ENCODE measurements around the gene RASSF4. TPM values are rescaled to one million over a fixed set of nuclear protein-coding genes. Genes with fewer than 3 reads are reported as not detected.

Gene RASSF4
- total and polyA plus RNA-seq, 9 of the 15 experiments (the other 6 are each of a cell fraction or from before 2014, with no cell fraction given), result 0.01 to 0.62 (median 0.11) TPM; not detected in 3

- no peaks in the 10 kb centered on the region for H3K36me3 ChIP-seq (ENCODE audit: control insufficient read depth, insufficient read depth, low read length)
- H3K9me3 ChIP-seq (replicated peaks; ENCODE audit: control insufficient read depth, insufficient read depth, low read depth, low read length), result no peaks in the 10 kb centered on the region
- 0 out of 2 replicates have a peak, but pooled peaks have one; percentile 9 for TF ChIP-seq ELF1 (tag; IDR thresholded peaks at IDR 0.05)
- TF ChIP-seq DEAF1 (CRISPR knock-in tag; IDR thresholded peaks at IDR 0.05), result no peak
- no peak for TF ChIP-seq ETS1 (conservative IDR thresholded peaks at IDR 0.05; ENCODE audit: control insufficient read depth, low read depth, low read length)
- in situ Hi-C loops (cut with MboI) (no loop called here), intact Hi-C loops (cut with micrococcal nuclease) (no loop called here)
- peak overlapping the region; percentile 59 to 90 for H3K9ac ChIP-seq (ENCODE audit: insufficient read depth in 1 of 2, low read depth in 2 of 2, low read length in 2 of 2)
- H2AFZ ChIP-seq (ENCODE audit: low read depth, low read length), result peak overlapping the region; percentile 98
- ATAC-seq (peak; percentile 2; the same call in 2 of the 3 replicates), DNase-seq (ENCODE audit: extremely low read depth in 1 of 4, low spot score in 3 of 4) (no peak), FAIRE-seq (no peak)
- BruUV-seq (replicated peaks), result no TSS peak
- WGBS (ENCODE audit: insufficient coverage, low coverage, missing lambda C conversion rate), result 27% methylated on average over 7 of the region's 7 CpGs
- H3K4me2 ChIP-seq (ENCODE audit: insufficient read depth, low read length), result peak overlapping the region; percentile 79
- peaks cover 0 to 11% of the 10 kb centered on the region in 2 experiments; a peak in 2 of 5 replicates for H3K27me3 ChIP-seq (ENCODE audit: control insufficient read depth in 2 of 2, insufficient read depth in 2 of 2, low read length in 2 of 2)
- H3K79me2 ChIP-seq (ENCODE audit: control insufficient read depth, insufficient read depth, low read length), result no peaks in the 10 kb centered on the region
- CTCF ChIA-PET (ENCODE audit: low intra/inter-chr PET ratio), result interaction anchor here (0.6 to 3.1 kb wide), 2 partner anchors 17 to 41 kb away, joined by 3 to 32 read pairs; no protein-coding TSS in a partner anchor
- peak overlapping the region; percentile 35 for H3K4me3 ChIP-seq
- no peaks in the 10 kb centered on the region for H3K9me1 ChIP-seq (ENCODE audit: control insufficient read depth, insufficient read depth, low read length)
- no peaks in the 10 kb centered on the region for H4K20me1 ChIP-seq (replicated peaks; ENCODE audit: control insufficient read depth, insufficient read depth, low read length)
- H3K27ac ChIP-seq (ENCODE audit: extremely low read depth, low read depth, low read length), result peak overlapping the region; percentile 51
- POLR2A ChIA-PET, result interaction anchor here (0.7 kb wide), 1 partner anchor 10 kb away, joined by 3 read pairs; no protein-coding TSS in a partner anchor
- H3K4me1 ChIP-seq (replicated peaks in 1 of 2; ENCODE audit: control insufficient read depth in 2 of 2, insufficient read depth in 2 of 2, low read length in 2 of 2), result peaks cover 25 to 44% of the 10 kb centered on the region in 2 experiments
These were observed 14.6 kb downstream of the RASSF4 start for GRCh38 chr10:44974082-44974627.
